AG10803 (cell line): ENCODE measurements around the gene SEMA3D.

Source experiments
- DNase-seq: peaks from one replicate; pipeline ENCODE4 v3.0.0; 2010; ENCODE audit warnings: low read depth
- H3K4me3 ChIP-seq: 2 replicates; pipeline ENCODE4 v1.5.1; 2011; ENCODE audit warnings: mild to moderate bottlenecking, low read length, control low read depth
- TF ChIP-seq, protein P1 (sequence below): conservative IDR thresholded peaks from 2 replicates; pipeline ENCODE4 v1.5.1; 2011; ENCODE audit warnings: mild to moderate bottlenecking, low read length, control low read depth, inconsistent platforms

SEMA3D gene

DNA sequence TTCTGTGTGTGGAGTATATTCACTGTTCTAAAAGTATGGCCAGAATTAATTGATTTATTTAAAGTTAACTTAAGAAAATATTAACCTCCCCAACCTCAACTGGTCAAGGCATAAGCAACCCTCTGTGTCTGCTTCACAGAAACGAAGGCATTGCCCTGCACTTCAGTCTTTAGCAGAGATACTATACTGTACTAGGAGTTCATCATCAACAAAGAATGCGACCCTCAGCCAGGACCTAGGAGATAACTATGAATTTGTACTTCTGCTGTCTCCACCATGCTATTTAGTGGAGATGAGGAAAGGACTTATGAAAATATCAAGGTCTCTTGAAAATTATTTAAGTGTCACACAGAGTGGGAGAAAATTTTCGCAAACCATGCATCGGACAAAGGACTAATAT, 35.7 kb upstream of the SEMA3D start:
- no peak overlapping the region for H3K4me3 ChIP-seq
- TF ChIP-seq, protein P1, sequence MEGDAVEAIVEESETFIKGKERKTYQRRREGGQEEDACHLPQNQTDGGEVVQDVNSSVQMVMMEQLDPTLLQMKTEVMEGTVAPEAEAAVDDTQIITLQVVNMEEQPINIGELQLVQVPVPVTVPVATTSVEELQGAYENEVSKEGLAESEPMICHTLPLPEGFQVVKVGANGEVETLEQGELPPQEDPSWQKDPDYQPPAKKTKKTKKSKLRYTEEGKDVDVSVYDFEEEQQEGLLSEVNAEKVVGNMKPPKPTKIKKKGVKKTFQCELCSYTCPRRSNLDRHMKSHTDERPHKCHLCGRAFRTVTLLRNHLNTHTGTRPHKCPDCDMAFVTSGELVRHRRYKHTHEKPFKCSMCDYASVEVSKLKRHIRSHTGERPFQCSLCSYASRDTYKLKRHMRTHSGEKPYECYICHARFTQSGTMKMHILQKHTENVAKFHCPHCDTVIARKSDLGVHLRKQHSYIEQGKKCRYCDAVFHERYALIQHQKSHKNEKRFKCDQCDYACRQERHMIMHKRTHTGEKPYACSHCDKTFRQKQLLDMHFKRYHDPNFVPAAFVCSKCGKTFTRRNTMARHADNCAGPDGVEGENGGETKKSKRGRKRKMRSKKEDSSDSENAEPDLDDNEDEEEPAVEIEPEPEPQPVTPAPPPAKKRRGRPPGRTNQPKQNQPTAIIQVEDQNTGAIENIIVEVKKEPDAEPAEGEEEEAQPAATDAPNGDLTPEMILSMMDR: no peak
- no peak for DNase-seq

DNA sequence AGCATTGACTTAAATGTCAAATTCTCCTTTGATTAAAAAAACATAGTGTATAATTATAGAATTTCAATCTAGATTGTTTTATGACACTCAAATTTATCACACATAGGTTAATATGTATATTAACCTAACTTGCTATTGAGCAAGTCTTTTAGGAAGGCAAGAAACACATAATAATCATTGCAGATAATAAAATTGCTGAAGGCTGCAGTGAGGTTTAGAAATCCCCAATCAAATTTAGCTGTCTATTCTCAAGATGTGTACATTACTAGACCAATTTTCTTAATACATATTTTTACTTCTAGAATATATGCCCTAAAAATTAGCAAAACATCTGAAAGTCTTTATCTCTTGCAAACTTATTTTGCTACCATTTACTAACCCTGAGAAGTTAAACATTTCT, 34.9 kb upstream of the SEMA3D start:
- DNase-seq: no peak
- TF ChIP-seq, protein P1: no peak
- no peak overlapping the region for H3K4me3 ChIP-seq

DNA sequence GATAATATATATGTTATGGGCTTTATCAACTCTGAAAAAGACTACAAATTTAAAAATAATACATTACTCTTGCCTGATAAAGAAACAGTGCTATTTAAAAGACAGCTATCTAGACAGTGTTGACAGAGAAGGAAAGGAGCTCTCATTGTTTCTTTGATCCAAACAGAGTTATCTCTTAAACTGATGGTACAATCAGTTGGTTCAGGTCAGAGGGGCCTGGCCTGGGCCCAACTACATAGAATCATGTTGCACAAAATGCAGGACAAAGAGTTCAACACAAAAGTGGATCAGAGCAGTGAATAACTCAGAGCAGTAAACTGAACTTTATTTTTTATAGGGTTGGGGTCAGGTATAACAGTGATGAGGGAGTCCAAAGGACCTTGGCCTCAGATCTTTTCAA, 33.8 kb upstream of the SEMA3D start:
- DNase-seq: no peak
- H3K4me3 ChIP-seq: no peak overlapping the region
- TF ChIP-seq, protein P1: no peak

DNA sequence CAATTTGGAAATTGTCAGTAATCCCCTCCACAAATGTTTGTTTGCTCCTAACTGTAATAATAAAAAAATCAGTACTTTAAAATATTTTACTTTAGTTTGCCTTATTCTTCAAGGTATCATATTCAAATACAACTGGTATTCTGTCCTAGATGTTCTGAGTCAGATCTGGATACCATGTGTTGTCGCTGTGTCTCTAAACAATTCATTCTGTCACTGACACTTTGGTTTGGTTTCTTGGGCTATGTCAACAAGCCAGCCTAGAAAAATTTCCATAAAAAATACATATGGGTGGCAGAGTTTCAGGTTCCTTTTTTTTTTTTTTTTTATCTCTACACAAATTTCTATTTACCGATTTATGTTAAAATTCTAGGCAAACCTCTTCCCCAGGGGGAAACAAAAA, 33.2 kb upstream of the SEMA3D start:
- TF ChIP-seq, protein P1: no peak
- H3K4me3 ChIP-seq: no peak overlapping the region
- no peak for DNase-seq

DNA sequence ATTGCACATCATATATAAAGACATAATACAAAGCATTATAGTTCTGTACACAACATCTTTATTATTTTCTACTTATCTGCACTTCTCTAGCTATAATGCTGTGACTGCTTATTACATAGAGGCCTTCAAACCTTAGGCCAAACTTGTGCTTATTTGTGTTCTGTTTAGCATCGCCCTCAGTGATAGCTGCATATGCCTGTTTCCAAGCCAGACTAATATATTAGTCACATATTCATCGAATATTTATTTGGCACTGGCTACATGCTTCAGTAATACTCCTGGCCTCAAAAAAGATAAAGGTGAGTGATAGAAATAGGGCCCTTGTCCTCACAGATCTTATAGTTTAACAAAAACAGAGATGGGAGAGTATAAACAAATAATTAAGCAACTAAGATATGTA, 30.2 kb upstream of the SEMA3D start:
- DNase-seq: no peak
- H3K4me3 ChIP-seq: no peak overlapping the region
- TF ChIP-seq, protein P1: no peak

DNA sequence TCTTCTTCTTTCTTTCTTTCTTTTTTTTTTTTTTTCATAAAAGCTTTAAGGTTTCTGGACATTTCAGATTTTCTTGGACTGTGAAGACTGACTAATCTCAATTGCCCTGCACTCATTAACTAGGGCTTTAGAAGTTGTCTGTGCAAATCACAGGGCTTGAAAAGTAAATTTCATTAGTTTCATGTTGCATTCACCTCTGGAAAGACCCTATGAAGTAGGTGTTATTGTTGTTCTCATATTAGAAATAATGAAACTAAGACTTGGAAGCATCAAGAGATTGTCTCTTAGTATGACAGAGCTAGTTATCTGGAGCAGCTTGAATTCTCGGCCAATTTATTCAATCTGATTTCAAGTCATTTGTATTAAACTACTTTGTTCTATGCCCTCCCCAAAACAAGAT, 28.2 kb upstream of the SEMA3D start:
- TF ChIP-seq, protein P1: no peak
- DNase-seq: no peak
- no peak overlapping the region for H3K4me3 ChIP-seq

DNA sequence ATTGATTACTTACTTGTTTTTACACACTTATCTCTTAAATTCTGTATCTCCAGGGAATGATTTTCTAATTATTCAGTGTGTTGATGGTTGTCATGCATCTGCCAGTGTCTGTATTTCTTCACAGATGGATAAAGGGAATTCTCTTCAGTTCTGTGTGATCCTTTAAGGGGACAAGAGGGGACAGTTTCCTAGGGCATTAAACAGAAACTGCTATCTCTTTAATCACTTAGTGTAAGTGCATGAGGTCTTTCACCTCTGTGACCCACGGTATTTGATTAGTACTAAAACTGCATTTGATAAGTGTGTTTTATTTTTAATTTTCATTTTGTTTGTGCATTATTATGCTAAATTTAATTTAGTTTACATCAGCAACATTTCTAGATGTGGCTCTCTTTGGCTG, 26.6 kb upstream of the SEMA3D start:
- TF ChIP-seq, protein P1: no peak
- no peak overlapping the region for H3K4me3 ChIP-seq
- DNase-seq: no peak
